Measurements from ENCODE around the gene LINGO1. TPM values are rescaled to one million over a fixed set of nuclear protein-coding genes. Genes with fewer than 3 reads are reported as not detected.
A peak's percentile ranks its signal among the peaks of the same experiment; 100 is the strongest.

Gene LINGO1
- total and polyA plus RNA-seq, 3 donors from 2014 or later = 16.6 to 22.4 (median 16.7) TPM

GRCh38 chr15:77637851-77638692 is 5.4 kb upstream of the LINGO1 start:
- Histone ChIP-seq H3K36me3 (ENCODE audit: low read depth, missing control alignments) (no peaks in the 10 kb centered on the region), H3K27me3 (no peaks in the 10 kb centered on the region), H3K4me3 (no peak overlapping the region), H3K9me3 (no peaks in the 10 kb centered on the region), H3K27ac (no peak overlapping the region), H3K4me1 (peaks cover 11% of the 10 kb centered on the region)
- TF ChIP-seq CTCF (IDR thresholded peaks at IDR 0.05) (no peak), POLR2A (IDR thresholded peaks at IDR 0.05) (no peak)
- intact Hi-C loops (cut with DNase I; ENCODE audit: low total_unique reads) = no loop called here
- 30 to 40% methylated on average over 10 of the region's 10 CpGs for WGBS, 2 donors
- DNase-seq = no peak

DNA sequence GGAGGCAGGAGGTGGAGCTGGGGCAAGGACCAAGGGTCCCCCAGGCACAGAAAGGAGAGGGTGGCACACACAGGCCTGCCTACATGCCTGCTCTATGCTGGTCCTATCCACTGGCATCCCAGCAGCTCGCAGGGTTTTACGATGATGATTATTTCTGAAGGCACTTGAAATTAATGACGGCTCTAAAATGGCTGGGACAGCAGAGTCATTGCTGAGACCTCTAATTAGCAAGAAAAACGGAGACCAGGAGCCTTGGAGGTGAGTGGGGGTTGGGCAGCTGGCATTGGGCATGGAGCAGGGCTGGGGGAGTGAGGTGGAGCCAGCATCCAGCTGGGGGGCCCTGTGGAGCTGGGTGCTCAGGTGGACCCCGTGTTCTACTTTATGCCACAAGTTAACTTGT is 3.5 kb upstream of the LINGO1 start:
- TF ChIP-seq POLR2A (IDR thresholded peaks at IDR 0.05) (no peak), CTCF (IDR thresholded peaks at IDR 0.05) (no peak)
- peaks cover 5% of the 10 kb centered on the region for H3K27me3 ChIP-seq

DNA sequence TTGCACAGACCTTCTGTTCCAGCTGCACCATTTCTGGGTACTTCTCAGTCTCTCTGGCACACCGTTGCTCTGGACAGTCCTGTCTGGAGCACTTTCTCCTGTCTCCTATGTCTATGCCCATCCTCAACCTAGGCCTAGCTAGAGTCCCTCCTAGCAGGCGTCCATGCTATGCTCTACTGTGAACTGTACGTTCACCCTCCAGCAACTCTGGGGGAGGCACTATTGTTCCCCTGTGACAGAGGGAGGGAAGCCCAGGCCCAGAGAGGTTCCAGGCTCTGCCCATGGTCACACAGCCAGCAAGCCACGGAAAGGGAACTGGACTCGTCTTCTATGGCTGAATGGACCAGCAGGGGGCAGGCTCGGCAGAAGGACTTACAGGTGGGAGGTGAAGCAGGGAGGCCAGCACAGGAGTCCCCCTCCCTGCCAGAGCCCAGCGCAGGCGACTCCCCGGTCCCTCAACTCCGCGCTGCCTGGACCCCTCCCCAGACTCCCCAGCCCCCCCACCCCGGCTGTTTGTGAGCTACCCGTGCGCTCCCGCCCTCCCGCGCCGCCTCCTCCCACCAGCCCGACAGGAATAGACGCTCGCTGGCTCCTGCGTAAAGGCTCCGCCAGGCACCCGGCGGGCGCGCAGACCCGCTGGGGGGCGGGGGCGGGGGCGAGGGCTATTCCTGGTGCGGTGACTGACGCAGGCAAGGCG is 1.7 kb upstream of the LINGO1 start:
- Histone ChIP-seq H3K36me3 (ENCODE audit: low read depth, missing control alignments) (no peaks in the 10 kb centered on the region), H3K4me1 (peaks cover 11% of the 10 kb centered on the region), H3K27ac (no peak overlapping the region), H3K27me3 (peaks cover 5% of the 10 kb centered on the region), H3K4me3 (peak overlapping the region in 1 of 2 donors; percentile 39), H3K9me3 (no peaks in the 10 kb centered on the region)
- WGBS, 2 donors = 6 to 7% methylated on average over 3 to 34 of the region's 34 CpGs
- TF ChIP-seq CTCF (IDR thresholded peaks at IDR 0.05) = peak in 2 of 3 experiments; percentile 37 to 41
- no peak for TF ChIP-seq POLR2A (IDR thresholded peaks at IDR 0.05)
- intact Hi-C loops (cut with DNase I; ENCODE audit: low total_unique reads) = loop anchor here (5.0 kb wide), 1 partner anchor 183 kb away; no protein-coding TSS in a partner anchor
- peak; percentile 88 for DNase-seq

More for the DNA sequence above, 3.5 kb upstream of the LINGO1 start:
- Histone ChIP-seq H3K4me3 (no peak overlapping the region), H3K27ac (no peak overlapping the region), H3K9me3 (no peaks in the 10 kb centered on the region), H3K36me3 (ENCODE audit: low read depth, missing control alignments) (no peaks in the 10 kb centered on the region), H3K4me1 (peaks cover 11% of the 10 kb centered on the region)
- no peak for DNase-seq
- WGBS, 2 donors = 81 to 82% methylated on average over 5 of the region's 5 CpGs
- intact Hi-C loops (cut with DNase I; ENCODE audit: low total_unique reads) = no loop called here

DNA sequence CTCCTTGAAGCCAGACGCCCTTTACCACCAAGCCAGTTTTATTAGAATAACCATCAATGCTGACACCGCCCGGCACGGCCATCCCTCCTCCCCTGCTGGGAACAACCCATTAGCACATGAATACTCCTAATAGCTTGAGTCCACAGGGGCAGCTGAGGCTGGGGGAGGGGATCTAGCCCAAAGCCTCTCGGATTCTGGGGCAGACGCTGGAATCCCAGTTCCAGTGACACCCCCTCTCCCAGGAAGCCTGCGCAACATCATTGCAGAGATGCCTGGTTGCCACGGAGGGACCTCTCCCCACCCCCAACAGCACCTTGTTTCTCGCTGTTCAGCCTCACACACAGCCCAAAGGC is 1.2 kb upstream of the LINGO1 start:
- Histone ChIP-seq H3K4me3 (peak overlapping the region in 1 of 2 donors; percentile 50), H3K4me1 (peaks cover 11% of the 10 kb centered on the region), H3K36me3 (ENCODE audit: low read depth, missing control alignments) (no peaks in the 10 kb centered on the region), H3K27me3 (peaks cover 5% of the 10 kb centered on the region), H3K27ac (no peak overlapping the region), H3K9me3 (no peaks in the 10 kb centered on the region)
- no peak for DNase-seq
- intact Hi-C loops (cut with DNase I; ENCODE audit: low total_unique reads) = loop anchor here (5.0 kb wide), 1 partner anchor 183 kb away; no protein-coding TSS in a partner anchor
- 11 to 14% methylated on average over 7 to 9 of the region's 9 CpGs for WGBS, 2 donors
- TF ChIP-seq POLR2A (IDR thresholded peaks at IDR 0.05) (no peak), CTCF (IDR thresholded peaks at IDR 0.05) (no peak)
